ENCODE data around the gene PDXK. TPM values are rescaled to one million over a fixed set of nuclear protein-coding genes. Genes with fewer than 3 reads are reported as not detected.

The PDXK gene
- total RNA-seq, 6 experiments from 2014 or later, result 52.9 to 87.5 (median 58.9) TPM

- no peak for DNase-seq
- Histone ChIP-seq H3K9me3 (no peaks in the 10 kb centered on the region), H3K4me1 (peaks cover 0 to 16% (median 6%) of the 10 kb centered on the region in 4 donors), H3K27me3 (no peaks in the 10 kb centered on the region), H3K27ac (no peak overlapping the region), H3K36me3 (peaks cover 0 to 63% (median 11%) of the 10 kb centered on the region in 4 donors), H3K4me3 (no peak overlapping the region)
- ATAC-seq, result no peak
- intact Hi-C loops (cut with DNase I), result loop anchor here in 1 of 2 donors (10.0 kb wide), 1 partner anchor 58 kb away; no protein-coding TSS in a partner anchor
- TF ChIP-seq CTCF (IDR thresholded peaks at IDR 0.05), result no peak
- TF ChIP-seq POLR2A (IDR thresholded peaks at IDR 0.05), result no peak
- WGBS (ENCODE audit: insufficient coverage, low coverage, low lambda C conversion rate, missing lambda C conversion rate), result no CpG with 5 or more reads among the region's 28 CpGs
These were observed 34.0 kb downstream of the PDXK start for GRCh38 chr21:43752758-43753438.

GRCh38 chr21:43753439-43753799, 34.5 kb downstream of the PDXK start:
- Histone ChIP-seq H3K27me3 (no peaks in the 10 kb centered on the region), H3K9me3 (no peaks in the 10 kb centered on the region), H3K36me3 (peaks cover 0 to 58% (median 11%) of the 10 kb centered on the region in 4 donors), H3K4me1 (peaks cover 0 to 18% (median 9%) of the 10 kb centered on the region in 4 donors), H3K27ac (no peak overlapping the region), H3K4me3 (no peak overlapping the region)
- TF ChIP-seq CTCF (IDR thresholded peaks at IDR 0.05), result no peak
- no peak for TF ChIP-seq POLR2A (IDR thresholded peaks at IDR 0.05)
- ATAC-seq (no peak), DNase-seq (no peak)
- WGBS (ENCODE audit: insufficient coverage, low coverage, low lambda C conversion rate, missing lambda C conversion rate), result 90% methylated on average over 6 of the region's 16 CpGs
- intact Hi-C loops (cut with DNase I), result loop anchor here in 1 of 2 donors (10.0 kb wide), 1 partner anchor 59 kb away; no protein-coding TSS in a partner anchor

GRCh38 chr21:43754948-43755781, 36.2 kb downstream of the PDXK start:
- Histone ChIP-seq H3K27ac (no peak overlapping the region), H3K4me3 (no peak overlapping the region), H3K4me1 (peaks cover 0 to 23% (median 9%) of the 10 kb centered on the region in 4 donors), H3K27me3 (no peaks in the 10 kb centered on the region), H3K9me3 (no peaks in the 10 kb centered on the region), H3K36me3 (peaks cover 0 to 42% (median 11%) of the 10 kb centered on the region in 4 donors)
- 77% methylated on average over 8 of the region's 26 CpGs for WGBS (ENCODE audit: insufficient coverage, low coverage, low lambda C conversion rate, missing lambda C conversion rate)
- TF ChIP-seq POLR2A (IDR thresholded peaks at IDR 0.05) (no peak), CTCF (IDR thresholded peaks at IDR 0.05) (no peak)
- intact Hi-C loops (cut with DNase I), result loop anchor here in 1 of 2 donors (10.0 kb wide), 1 partner anchor 60 kb away; no protein-coding TSS in a partner anchor
- ATAC-seq (peak in 2 of 4 donors; percentile 26 to 39), DNase-seq (no peak)

DNA sequence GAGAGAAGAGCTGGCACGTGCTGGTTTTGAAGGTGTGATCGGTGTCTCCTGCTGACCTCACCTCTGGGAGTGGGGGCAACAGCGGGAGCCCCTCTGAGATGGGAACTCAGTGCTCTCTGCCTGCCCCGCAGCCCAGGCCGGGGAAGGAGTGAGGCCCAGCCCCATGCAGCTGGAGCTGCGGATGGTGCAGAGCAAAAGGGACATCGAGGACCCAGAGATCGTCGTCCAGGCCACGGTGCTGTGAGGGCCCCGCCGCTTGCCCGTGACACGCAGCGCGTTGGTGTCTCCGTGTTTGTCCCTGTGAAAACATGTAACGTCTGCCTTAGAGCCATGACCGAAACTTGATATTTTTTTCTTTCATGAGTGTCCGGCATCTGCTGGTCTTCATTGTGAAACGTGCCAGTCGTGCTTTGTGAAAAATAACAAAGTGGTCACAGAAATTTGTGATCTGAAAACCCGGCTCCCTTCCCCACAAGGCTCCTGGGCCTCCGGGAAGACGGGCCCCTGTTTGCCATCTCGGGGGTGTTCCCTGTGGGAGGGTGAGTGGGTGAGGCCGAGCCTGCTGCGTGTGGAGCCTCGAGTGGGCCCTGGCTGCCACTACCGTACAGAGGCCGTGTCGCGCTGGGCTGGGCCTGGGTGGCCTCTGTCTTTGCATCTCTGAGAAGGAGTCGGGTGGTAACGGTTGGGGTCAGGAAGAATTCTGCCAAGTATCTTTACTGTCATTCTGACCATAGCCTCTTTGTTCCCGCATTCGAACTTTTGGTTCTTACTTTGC, 37.1 kb downstream of the PDXK start:
- no peaks in the 10 kb centered on the region for H3K9me3 ChIP-seq
- H3K27me3 ChIP-seq, result no peaks in the 10 kb centered on the region
- H3K4me3 ChIP-seq, result no peak overlapping the region
- 95% methylated on average over 18 of the region's 37 CpGs for WGBS (ENCODE audit: insufficient coverage, low coverage, low lambda C conversion rate, missing lambda C conversion rate)
- intact Hi-C loops (cut with DNase I), result loop anchor here in 1 of 2 donors (10.0 kb wide), 1 partner anchor 61 kb away; no protein-coding TSS in a partner anchor
- H3K4me1 ChIP-seq, result peaks cover 0 to 23% (median 9%) of the 10 kb centered on the region in 4 donors
- TF ChIP-seq CTCF (IDR thresholded peaks at IDR 0.05), result no peak
- no peak for TF ChIP-seq POLR2A (IDR thresholded peaks at IDR 0.05)
- DNase-seq (no peak), ATAC-seq (no peak)
- peaks cover 0 to 48% (median 11%) of the 10 kb centered on the region in 4 donors for H3K36me3 ChIP-seq
- no peak overlapping the region for H3K27ac ChIP-seq
